HCT116 (cell line): ENCODE data around the gene CUL9. TPM values are rescaled to one million over a fixed set of nuclear protein-coding genes. Genes with fewer than 3 reads are reported as not detected.

Experiments used
- ATAC-seq: fragments of 200-7000 bp; cut with Tn5 transposase; 2 replicates; pipeline ENCODE4 v1.9.1; 2020; ENCODE audit warnings: mild to moderate bottlenecking, moderate library complexity
- BruUV-seq: library from RNA; stranded (reverse); fragments of 400-500 nt; replicated peaks from 2 replicates; lab custom pipeline; 2021; lab: Mats Ljungman, UMichigan
- CTCF ChIA-PET: fragments of 300-600 bp; sonication (Branson Sonifier 250); formaldehyde crosslinking; loops from one replicate; lab custom pipeline; 2021; ENCODE audit warnings: antibody characterized with exemption; lab: Charles Lee
- POLR2A ChIA-PET: fragments of 300-600, 350-600 bp; sonication (Branson Sonifier 250); formaldehyde crosslinking; loops from one replicate; lab custom pipeline; 2021; ENCODE audit warnings: antibody characterized with exemption; lab: Charles Lee
- RAD21 ChIA-PET, 2 experiments: fragments of 300-600 bp; sonication (Branson Sonifier 250); formaldehyde crosslinking; loops; one replicate each; lab custom pipeline; 2023; ENCODE audit warnings: low total read pairs in 2 of 2; ENCODE audit not compliant: uncharacterized antibody in 2 of 2, unreplicated experiment in 2 of 2, low non-redundant PET in 1 of 2; lab: Charles Lee
- DNase-seq: peaks from one replicate; pipeline ENCODE4 v3.0.0-alpha.2; 2010; ENCODE audit warnings: low read depth, low spot score
- H2AFZ ChIP-seq: fragments of 200-600 bp; shearing (Covaris generic), sonication (generic); 2 replicates; pipeline ENCODE4 v1.6.1; 2017; ENCODE audit warnings: low read depth, mixed run types, mixed read lengths, antibody characterized with exemption, low read length; ENCODE audit not compliant: poor library complexity, severe bottlenecking
- H3K27ac ChIP-seq: 2 replicates; pipeline ENCODE4 v1.5.1; 2012; ENCODE audit warnings: low read depth, low read length
- H3K27me3 ChIP-seq: fragments of 200-600 bp; sonication (generic); 2 replicates; pipeline ENCODE4 v1.6.1; 2016; ENCODE audit warnings: mixed run types, low read length, mixed read lengths; ENCODE audit not compliant: insufficient read depth
- H3K36me3 ChIP-seq, 2 experiments: fragments of 200-500 bp in 1 of 2; fragments of 200-600 bp in 1 of 2; sonication (Bioruptor generic) in 1 of 2; sonication (generic) in 1 of 2; 2 replicates each; pipeline versions ENCODE4 v1.5.1 to v1.6.1; 2014 to 2016; ENCODE audit warnings: low read length in 2 of 2, inconsistent platforms in 1 of 2, mixed read lengths in 1 of 2, mixed run types in 1 of 2; ENCODE audit not compliant: insufficient read depth in 2 of 2, control insufficient read depth in 1 of 2
- H3K4me1 ChIP-seq, 2 experiments: fragments of 200-600 bp in 1 of 2; sonication (generic) in 1 of 2; 2 replicates each; pipeline versions ENCODE4 v1.5.1 to v1.6.1; 2012 to 2017; ENCODE audit warnings: low read length in 2 of 2, inconsistent platforms in 1 of 2, mild to moderate bottlenecking in 1 of 2, mixed read lengths in 1 of 2, mixed run types in 1 of 2, moderate library complexity in 1 of 2; ENCODE audit not compliant: insufficient read depth in 2 of 2, control insufficient read depth in 1 of 2
- H3K4me2 ChIP-seq: fragments of 200-600 bp; sonication (generic); 2 replicates; pipeline ENCODE4 v1.6.1; 2017; ENCODE audit warnings: mixed run types, low read length, mixed read lengths
- H3K4me3 ChIP-seq, 2 experiments: fragments of 200-600 bp in 1 of 2; sonication (generic) in 1 of 2; replicated peaks in 1 of 2; 2 replicates each; pipeline ENCODE4 v1.5.1; 2011 to 2016; ENCODE audit warnings: low read length in 2 of 2, control low read depth in 1 of 2, low read depth in 1 of 2, mild to moderate bottlenecking in 1 of 2, mixed read lengths in 1 of 2, mixed run types in 1 of 2
- H3K79me2 ChIP-seq: fragments of 200-600 bp; sonication (generic); 2 replicates; pipeline ENCODE4 v1.6.1; 2017; ENCODE audit warnings: mild to moderate bottlenecking, mixed run types, low read length, moderate library complexity, mixed read lengths; ENCODE audit not compliant: insufficient read depth
- H3K9ac ChIP-seq: fragments of 200-600 bp; sonication (generic); 2 replicates; pipeline ENCODE4 v1.6.1; 2016; ENCODE audit warnings: low read length, mixed read lengths
- H3K9me2 ChIP-seq: fragments of 200-600 bp; sonication (generic), shearing (Covaris generic); 2 replicates; pipeline ENCODE4 v1.6.1; 2017; ENCODE audit warnings: mixed run types, mild to moderate bottlenecking, moderate library complexity; ENCODE audit not compliant: insufficient read depth
- H3K9me3 ChIP-seq, 2 experiments: fragments of 200-500 bp in 1 of 2; fragments of 200-600 bp in 1 of 2; sonication (Bioruptor generic) in 1 of 2; sonication (generic) in 1 of 2; 2 replicates each; pipeline ENCODE4 v1.6.1; 2014 to 2017; ENCODE audit warnings: low read length in 2 of 2, mixed read lengths in 2 of 2, inconsistent platforms in 1 of 2, low read depth in 1 of 2, mild to moderate bottlenecking in 1 of 2, mixed run types in 1 of 2, moderate library complexity in 1 of 2; ENCODE audit not compliant: control insufficient read depth in 1 of 2, insufficient read depth in 1 of 2
- H4K20me1 ChIP-seq: fragments of 200-600 bp; sonication (generic), shearing (Covaris generic); 2 replicates; pipeline ENCODE4 v1.6.1; 2017; ENCODE audit warnings: mixed run types, mild to moderate bottlenecking, moderate library complexity; ENCODE audit not compliant: insufficient read depth
- ATF3 ChIP-seq: IDR thresholded peaks from 2 replicates; pipeline ENCODE4 v1.6.1; 2012
- CEBPB ChIP-seq: IDR thresholded peaks from 2 replicates; pipeline ENCODE4 v1.6.1; 2012; ENCODE audit warnings: low read depth
- ELF1 ChIP-seq: IDR thresholded peaks from 2 replicates; pipeline ENCODE4 v1.6.1; 2012; ENCODE audit warnings: low read depth, borderline replicate concordance
- EZH2 ChIP-seq: fragments of 200-600 bp; sonication (generic); IDR thresholded peaks from 2 replicates; pipeline ENCODE4 v1.6.1; 2017; ENCODE audit warnings: antibody characterized with exemption, mixed run types
- JUND ChIP-seq: IDR thresholded peaks from 2 replicates; pipeline ENCODE4 v1.6.1; 2012
- MAX ChIP-seq: IDR thresholded peaks from 2 replicates; pipeline ENCODE4 v1.6.1; 2012
- SIN3A ChIP-seq: IDR thresholded peaks from 2 replicates; pipeline ENCODE4 v1.6.1; 2012; ENCODE audit warnings: low read depth
- SRF ChIP-seq: IDR thresholded peaks from 2 replicates; pipeline ENCODE4 v1.6.1; 2012; ENCODE audit warnings: low read depth
- YY1 ChIP-seq: IDR thresholded peaks from 2 replicates; pipeline ENCODE4 v1.6.1; 2011; ENCODE audit warnings: low read length, low read depth, moderate library complexity, mild to moderate bottlenecking; ENCODE audit not compliant: insufficient replicate concordance; ENCODE audit errors: extremely low read depth
- ZNF274 ChIP-seq: fragments of 200-500 bp; sonication (Bioruptor generic); IDR thresholded peaks from 2 replicates; pipeline ENCODE4 v1.6.1; 2014; ENCODE audit warnings: mild to moderate bottlenecking, low read depth, low read length, inconsistent platforms
- intact Hi-C: fragments of 100-400 bp; cut with micrococcal nuclease; formaldehyde crosslinking; loops from 2 replicates; pipeline ENCODE4 v1.10.0; 2022
- total RNA-seq: library from RNA; stranded (reverse); gene quantifications from one replicate; pipeline ENCODE4 v1.2.1, GENCODE V29; 2021; ENCODE audit not compliant: unreplicated experiment
- TF ChIP-seq, protein P1 (sequence below), 3 experiments: fragments of 200-600 bp in 1 of 3; sonication (generic) in 1 of 3; IDR thresholded peaks in 2 of 3; conservative IDR thresholded peaks in 1 of 3; 2 replicates each; pipeline ENCODE4 v1.5.1; 2012 to 2017; ENCODE audit warnings: low read depth in 2 of 3, low read length in 2 of 3, antibody characterized with exemption in 1 of 3, borderline replicate concordance in 1 of 3, control low read depth in 1 of 3, mild to moderate bottlenecking in 1 of 3, mixed read lengths in 1 of 3, mixed run types in 1 of 3, moderate library complexity in 1 of 3; ENCODE audit not compliant: insufficient read depth in 1 of 3

The CUL9 gene
- total RNA-seq, 1 experiment from 2014 or later, result 36.5 TPM

DNA sequence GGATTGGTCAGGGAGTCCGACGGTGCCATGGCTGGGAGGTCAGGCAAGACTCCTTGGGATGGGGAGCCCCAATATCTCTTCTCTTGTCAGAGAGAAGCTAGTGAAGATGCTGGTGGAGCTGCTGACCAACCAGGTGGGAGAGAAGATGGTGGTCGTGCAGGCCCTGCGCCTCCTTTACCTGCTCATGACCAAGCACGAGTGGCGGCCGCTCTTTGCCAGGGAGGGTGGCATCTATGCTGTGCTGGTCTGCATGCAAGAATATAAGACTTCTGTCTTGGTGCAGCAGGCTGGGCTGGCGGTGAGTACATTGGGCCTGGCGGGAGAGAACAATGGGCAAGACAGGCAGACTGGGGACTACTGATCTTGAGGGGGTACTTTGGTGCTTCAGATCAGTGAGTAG, 10.9 kb downstream of the CUL9 start (continued):
- TF ChIP-seq, protein P1, sequence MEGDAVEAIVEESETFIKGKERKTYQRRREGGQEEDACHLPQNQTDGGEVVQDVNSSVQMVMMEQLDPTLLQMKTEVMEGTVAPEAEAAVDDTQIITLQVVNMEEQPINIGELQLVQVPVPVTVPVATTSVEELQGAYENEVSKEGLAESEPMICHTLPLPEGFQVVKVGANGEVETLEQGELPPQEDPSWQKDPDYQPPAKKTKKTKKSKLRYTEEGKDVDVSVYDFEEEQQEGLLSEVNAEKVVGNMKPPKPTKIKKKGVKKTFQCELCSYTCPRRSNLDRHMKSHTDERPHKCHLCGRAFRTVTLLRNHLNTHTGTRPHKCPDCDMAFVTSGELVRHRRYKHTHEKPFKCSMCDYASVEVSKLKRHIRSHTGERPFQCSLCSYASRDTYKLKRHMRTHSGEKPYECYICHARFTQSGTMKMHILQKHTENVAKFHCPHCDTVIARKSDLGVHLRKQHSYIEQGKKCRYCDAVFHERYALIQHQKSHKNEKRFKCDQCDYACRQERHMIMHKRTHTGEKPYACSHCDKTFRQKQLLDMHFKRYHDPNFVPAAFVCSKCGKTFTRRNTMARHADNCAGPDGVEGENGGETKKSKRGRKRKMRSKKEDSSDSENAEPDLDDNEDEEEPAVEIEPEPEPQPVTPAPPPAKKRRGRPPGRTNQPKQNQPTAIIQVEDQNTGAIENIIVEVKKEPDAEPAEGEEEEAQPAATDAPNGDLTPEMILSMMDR (IDR thresholded peaks at IDR 0.05 in 2 of 3, conservative IDR thresholded peaks at IDR 0.05 in 1 of 3; ENCODE audit: borderline replicate concordance in 1 of 3, insufficient read depth in 1 of 3, low read depth in 2 of 3, low read length in 2 of 3), result no peak
- TF ChIP-seq, all 23 proteins: peak for 0

DNA sequence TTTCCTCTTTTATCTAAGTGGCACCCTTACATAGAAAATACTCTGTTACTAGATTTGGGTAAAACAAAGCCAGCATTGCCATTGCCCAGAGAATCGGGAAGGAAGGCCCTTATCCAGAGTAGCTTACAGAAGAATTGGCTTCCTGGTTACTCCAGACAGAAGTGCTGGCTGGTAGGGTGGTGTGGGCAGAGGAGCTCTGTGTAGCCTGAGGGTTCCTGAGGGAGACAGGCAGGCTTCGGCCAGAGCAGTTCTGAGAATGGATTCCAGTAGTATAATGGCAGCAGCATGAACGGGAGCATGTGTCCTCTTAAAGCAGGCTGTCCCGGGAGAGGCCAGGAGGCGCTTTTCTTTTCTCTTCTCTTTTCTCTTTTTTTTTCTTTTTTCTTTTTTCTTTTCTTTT, 11.9 kb downstream of the CUL9 start:
- H3K4me2 ChIP-seq, result no peak overlapping the region
- no peaks in the 10 kb centered on the region for H4K20me1 ChIP-seq
- H3K9me3 ChIP-seq, result no peaks in the 10 kb centered on the region
- no TSS peak for BruUV-seq
- no peak overlapping the region for H3K4me3 ChIP-seq
- CTCF ChIA-PET, result no interaction called here
- intact Hi-C loops, result no loop called here
- RAD21 ChIA-PET, result no interaction called here
- H3K79me2 ChIP-seq, result no peaks in the 10 kb centered on the region
- no peak overlapping the region for H2AFZ ChIP-seq
- H3K36me3 ChIP-seq, result peaks cover 0 to 3% of the 10 kb centered on the region in 2 experiments; a peak in 2 of 4 replicates
- H3K27ac ChIP-seq, result no peak overlapping the region
- DNase-seq, result no peak
- POLR2A ChIA-PET, result no interaction called here
- no peaks in the 10 kb centered on the region for H3K27me3 ChIP-seq
- no peak overlapping the region for H3K9ac ChIP-seq
- H3K4me1 ChIP-seq, result no peaks in the 10 kb centered on the region
- no peaks in the 10 kb centered on the region for H3K9me2 ChIP-seq
- TF ChIP-seq YY1 (no peak), MAX (no peak), JUND (no peak), SIN3A (no peak), EZH2 (no peak), ZNF274 (no peak), ATF3 (no peak), SRF (no peak), CEBPB (no peak), ELF1 (no peak)
- ATAC-seq, result no peak
